Neural crest cell (in vitro differentiated cells): ENCODE measurements around the gene EIF2AK3. TPM values are rescaled to one million over a fixed set of nuclear protein-coding genes. Genes with fewer than 3 reads are reported as not detected.

Experiments
- DNase-seq: peaks from one replicate; pipeline ENCODE4 v3.0.0; 2021; ENCODE audit warnings: low read depth, mixed read lengths, low spot score
- H3K27ac Mint-ChIP-seq: one replicate; pipeline ENCODE4 v1.8.0; 2021; ENCODE audit warnings: mild to moderate bottlenecking, mixed read lengths; ENCODE audit not compliant: unreplicated experiment
- H3K27me3 Mint-ChIP-seq: 2 replicates; pipeline ENCODE4 v1.8.0; 2021; ENCODE audit warnings: low read depth, mild to moderate bottlenecking, mixed read lengths
- H3K36me3 Mint-ChIP-seq: 2 replicates; pipeline ENCODE4 v1.8.0; 2021; ENCODE audit warnings: low read depth, mild to moderate bottlenecking, mixed read lengths
- H3K4me1 Mint-ChIP-seq: 2 replicates; pipeline ENCODE4 v1.8.0; 2021; ENCODE audit warnings: mixed read lengths
- H3K4me3 Mint-ChIP-seq: one replicate; pipeline ENCODE4 v1.8.0; 2021; ENCODE audit warnings: mild to moderate bottlenecking, mixed read lengths
- H3K9me3 Mint-ChIP-seq: 2 replicates; pipeline ENCODE4 v1.8.0; 2021; ENCODE audit warnings: mixed read lengths
- CTCF ChIP-seq: fragments of 200-600 bp; sonication (generic); conservative IDR thresholded peaks from 2 replicates; pipeline ENCODE4 v1.5.0; 2021; ENCODE audit warnings: antibody characterized with exemption, mild to moderate bottlenecking
- long read RNA-seq: library from polyadenylated mRNA; unstranded; transcript quantifications from one replicate; pipeline ENCODE4 v2.0.0, GENCODE V29; 2020
- total RNA-seq: library from RNA; stranded (reverse); gene quantifications from 2 replicates; pipeline ENCODE4 v1.2.1, GENCODE V29; 2021

Gene EIF2AK3
- total RNA-seq, result 14.1 and 15.2 TPM in 2 replicates
- long read RNA-seq, partial matches to known transcripts, result 2 of 2 reads
- long read RNA-seq, other reads (novel, unspliced or antisense), result 0 of 2 reads

DNA sequence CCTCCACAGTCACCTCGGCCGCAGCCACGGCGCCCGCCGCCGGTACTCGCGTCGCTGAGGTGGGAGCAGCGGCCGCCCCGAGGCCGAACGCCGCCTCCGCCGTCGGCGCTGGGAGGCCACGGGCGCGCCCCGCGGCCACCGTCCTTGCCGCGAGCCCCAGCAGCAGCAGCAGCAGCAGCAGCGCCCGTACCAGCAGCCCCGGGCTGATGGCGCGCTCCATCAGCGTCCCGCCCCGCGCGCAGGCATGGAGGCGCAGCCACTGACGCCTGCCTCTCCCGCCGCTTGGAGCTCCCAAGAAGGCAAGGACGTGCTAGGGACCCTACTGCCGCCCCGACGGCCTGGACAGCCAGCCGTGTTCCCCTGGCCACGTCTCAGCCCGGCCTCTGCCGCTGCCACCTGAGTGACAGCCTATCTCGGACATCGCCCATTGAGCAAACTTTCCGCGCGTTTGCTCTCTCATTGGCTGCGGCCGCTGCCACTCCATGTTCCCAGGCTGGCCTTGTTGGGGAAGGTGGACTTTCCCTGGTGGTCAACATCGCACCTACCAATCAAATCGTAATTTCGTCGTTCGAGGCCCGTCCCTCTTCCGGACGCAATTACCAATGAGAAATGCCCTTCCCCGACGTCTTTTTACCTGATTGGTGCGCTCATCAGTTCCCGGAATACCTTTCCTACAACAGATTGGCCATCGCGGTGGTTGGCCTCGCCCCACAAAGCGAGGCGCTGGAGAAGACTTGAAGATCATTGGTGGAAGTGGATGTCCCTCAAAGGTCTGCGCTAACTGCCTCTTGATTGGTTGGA, at the start of gene EIF2AK3:
EIF2AK3 (minus strand) TSS at position 410 of the 801 bp plus-strand sequence; CDS start at position 220, 190 bp downstream.
- Mint-ChIP-seq H3K9me3 (no peaks in the 10 kb centered on the region), H3K27me3 (no peaks in the 10 kb centered on the region), H3K4me3 (peak within 1 kb of the TSS; percentile 90), H3K27ac (peak within 1 kb of the TSS; percentile 83), H3K4me1 (peaks cover 10% of the 10 kb centered on the region), H3K36me3 (no peaks in the 10 kb centered on the region)
- DNase-seq, result peak; percentile 92
- TF ChIP-seq CTCF, result peak; percentile 10

DNA sequence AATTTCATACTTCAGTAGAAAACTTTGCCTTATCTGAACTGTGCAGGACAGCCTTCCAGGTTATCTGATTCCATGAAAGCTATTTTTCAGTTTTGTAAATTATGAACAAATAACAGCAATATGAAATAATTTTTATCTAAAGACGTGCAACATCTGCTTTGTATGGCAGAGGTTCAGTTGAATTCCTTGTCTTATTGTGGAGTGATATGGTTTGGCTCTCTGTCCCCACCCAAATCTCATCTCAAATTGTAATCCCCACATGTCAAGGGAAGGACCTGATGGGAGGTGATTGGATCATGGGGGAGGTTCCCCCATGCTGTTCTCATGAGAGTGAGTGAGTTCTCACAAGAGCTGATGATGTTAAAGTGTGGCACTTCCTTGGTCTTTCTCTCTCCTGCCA, 46.1 kb upstream of the EIF2AK3 start:
- DNase-seq, result no peak
- H3K27me3 Mint-ChIP-seq, result peaks cover 24% of the 10 kb centered on the region

DNA sequence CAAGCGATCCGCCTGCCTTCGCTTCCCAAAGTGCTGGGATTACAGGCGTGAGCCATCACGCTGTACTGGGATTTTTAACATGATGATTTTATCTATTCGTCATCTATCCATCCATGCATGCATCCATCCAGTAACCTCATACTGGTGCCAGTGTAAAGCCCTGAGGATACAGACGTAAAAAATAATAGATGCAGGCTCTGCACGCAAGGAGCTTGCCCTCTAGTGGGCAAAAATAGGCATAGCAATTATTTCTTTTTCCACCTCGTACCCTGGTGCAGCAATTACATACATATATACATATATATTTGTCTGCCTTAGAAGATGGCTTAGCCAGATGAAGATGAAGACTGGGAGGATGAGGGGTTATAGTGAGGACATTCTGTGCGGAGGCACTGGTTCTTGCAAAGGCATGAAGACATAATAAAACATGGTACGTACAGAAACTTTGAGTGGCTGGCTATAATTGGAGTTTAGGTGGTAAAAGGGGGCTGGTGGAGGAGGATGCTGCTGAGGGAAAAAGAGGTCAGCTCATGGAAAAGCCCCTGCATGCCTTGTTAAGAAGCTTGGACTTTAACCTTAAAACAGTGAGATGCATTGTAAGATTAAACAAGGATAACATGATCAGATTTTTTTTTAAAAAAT, 44.6 kb upstream of the EIF2AK3 start:
- no peak overlapping the region for H3K4me3 Mint-ChIP-seq
- peak; percentile 88 for TF ChIP-seq CTCF
- H3K36me3 Mint-ChIP-seq, result no peaks in the 10 kb centered on the region
- H3K4me1 Mint-ChIP-seq, result no peaks in the 10 kb centered on the region
- no peak overlapping the region for H3K27ac Mint-ChIP-seq
- peaks cover 21% of the 10 kb centered on the region for H3K27me3 Mint-ChIP-seq
- H3K9me3 Mint-ChIP-seq, result no peaks in the 10 kb centered on the region
- peak; percentile 3 for DNase-seq

More for the DNA sequence above, 46.1 kb upstream of the EIF2AK3 start:
- Mint-ChIP-seq H3K36me3 (peaks cover 2% of the 10 kb centered on the region), H3K4me1 (no peaks in the 10 kb centered on the region), H3K4me3 (no peak overlapping the region), H3K9me3 (no peaks in the 10 kb centered on the region), H3K27ac (no peak overlapping the region)
- no peak for TF ChIP-seq CTCF

DNA sequence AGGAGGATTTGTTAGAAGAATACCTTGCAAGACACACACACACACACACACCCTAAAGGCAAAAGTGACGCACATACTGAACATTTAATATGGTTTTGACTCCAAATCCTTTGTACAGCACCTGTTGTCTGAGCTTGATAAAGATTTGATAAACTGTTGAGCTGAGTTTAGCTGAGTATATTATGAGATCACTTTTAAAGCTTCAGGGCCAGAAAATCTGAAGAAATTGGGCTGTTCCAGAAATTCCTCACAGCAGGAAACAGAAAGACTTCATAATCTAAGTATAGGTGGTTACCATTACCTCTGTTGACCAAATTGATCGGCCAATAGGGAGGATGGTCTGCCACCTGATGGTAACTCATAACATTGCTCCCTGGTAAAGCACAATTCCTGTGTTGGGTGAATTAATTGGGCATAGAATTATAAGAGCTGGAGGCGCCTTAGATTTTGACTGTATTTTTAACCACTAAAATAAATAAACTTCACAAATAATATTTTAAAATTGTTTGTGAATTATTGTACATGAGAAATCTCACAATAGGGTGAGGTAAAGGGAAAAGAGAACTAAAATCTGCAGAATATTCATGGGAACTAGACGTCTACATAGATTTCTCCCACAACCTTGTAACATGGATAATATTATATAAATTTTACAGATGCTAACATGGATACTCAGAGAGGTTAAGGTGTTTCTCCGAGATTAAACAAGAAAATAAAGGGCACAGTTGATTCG, 42.4 kb upstream of the EIF2AK3 start:
- peak; percentile 7 for DNase-seq

More for the DNA sequence above, 42.4 kb upstream of the EIF2AK3 start:
- H3K9me3 Mint-ChIP-seq, result no peaks in the 10 kb centered on the region
- H3K27ac Mint-ChIP-seq, result no peak overlapping the region
- peaks cover 21% of the 10 kb centered on the region for H3K27me3 Mint-ChIP-seq
- no peaks in the 10 kb centered on the region for H3K36me3 Mint-ChIP-seq
- peak; percentile 72 for TF ChIP-seq CTCF
- H3K4me1 Mint-ChIP-seq, result no peaks in the 10 kb centered on the region
- H3K4me3 Mint-ChIP-seq, result no peak overlapping the region
